Right lobe of liver (tissue), 4 donors: ENCODE results near the gene IFIH1.

ENCODE experiments used
- CTCF ChIP-seq, 4 donors: fragments of 200-600 bp in 3 of 4; fragments of 450-650 bp in 1 of 4; IDR thresholded peaks; one replicate each; pipeline versions ENCODE4 v1.5.1 to v1.8.0; 2016 to 2022; ENCODE audit warnings: antibody characterized with exemption in 4 of 4, mild to moderate bottlenecking in 2 of 4
- POLR2A ChIP-seq: fragments of 450-650 bp; IDR thresholded peaks from one replicate; pipeline ENCODE4 v1.6.1; 2017; ENCODE audit warnings: antibody characterized with exemption, mild to moderate bottlenecking
- donor health status: DM: no; HTN: no; CAD: no.
- donor health status: DM: no; HTN: no; CAD: no.
- donor health status: DM: no; HTN: yes; CAD: no.

DNA sequence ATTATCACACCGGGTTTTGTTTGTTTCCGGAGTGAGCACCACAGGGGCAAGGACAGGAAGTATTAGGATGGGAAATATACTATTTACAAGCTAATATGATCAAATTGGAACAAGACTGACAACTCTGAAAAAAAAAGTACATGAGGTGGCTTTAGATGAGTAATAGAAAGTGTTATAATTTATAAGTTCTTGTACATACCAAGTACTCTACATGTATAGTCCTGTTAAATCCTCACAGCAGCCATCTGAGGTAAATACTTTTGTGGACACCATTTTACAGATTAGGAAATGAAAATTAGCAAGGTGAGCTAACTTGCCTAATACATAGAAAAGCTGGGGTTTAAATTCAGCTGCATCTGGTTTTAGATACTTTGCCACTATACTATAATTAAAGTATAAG lies 86.5 kb downstream of the IFIH1 start:
- TF ChIP-seq POLR2A (no peak), CTCF (IDR thresholded peaks at IDR 0.05) (no peak)
